Keratinocyte (primary cell): ENCODE results near the gene TRPT1. TPM values are rescaled to one million over a fixed set of nuclear protein-coding genes. Genes with fewer than 3 reads are reported as not detected.

Source experiments
- DNase-seq: peaks from one replicate; pipeline ENCODE4 v3.0.0-alpha.2; 2011; ENCODE audit warnings: low read depth, missing footprints, low spot score
- FAIRE-seq: peaks from 2 replicates; lab custom pipeline; 2011; peaks lifted over from hg19 to GRCh38; lab: Jason Lieb, UNC
- H2AFZ ChIP-seq: 2 replicates; pipeline ENCODE4 v1.6.0; 2012; ENCODE audit warnings: low read length, control low read depth, inconsistent platforms; ENCODE audit not compliant: control insufficient read depth
- H3K27ac ChIP-seq: 2 replicates; pipeline ENCODE4 v1.5.1; 2011; ENCODE audit warnings: low read length; ENCODE audit not compliant: control insufficient read depth, insufficient read depth
- H3K27me3 ChIP-seq: 3 replicates; pipeline ENCODE4 v1.6.0; 2011; ENCODE audit warnings: low read length; ENCODE audit not compliant: control insufficient read depth, insufficient read depth; ENCODE audit errors: extremely low read depth
- H3K36me3 ChIP-seq, 2 experiments: 2 replicates in 1 of 2; 3 replicates in 1 of 2; pipeline ENCODE4 v1.5.1; 2011; ENCODE audit warnings: low read length in 2 of 2, mild to moderate bottlenecking in 1 of 2; ENCODE audit not compliant: control insufficient read depth in 2 of 2, insufficient read depth in 2 of 2; ENCODE audit errors: extremely low read depth in 1 of 2
- H3K4me1 ChIP-seq: 3 replicates; pipeline ENCODE4 v1.5.1; 2011; ENCODE audit warnings: low read length; ENCODE audit not compliant: control insufficient read depth, insufficient read depth; ENCODE audit errors: extremely low read depth
- H3K4me2 ChIP-seq: 3 replicates; pipeline ENCODE4 v1.6.0; 2011; ENCODE audit warnings: low read depth, low read length; ENCODE audit not compliant: control insufficient read depth, insufficient read depth; ENCODE audit errors: extremely low read depth
- H3K4me3 ChIP-seq, 3 experiments: fragments of 200-600 bp in 1 of 3; sonication (generic) in 1 of 3; 2 replicates in 2 of 3; 3 replicates in 1 of 3; pipeline ENCODE4 v1.5.1; 2011 to 2016; ENCODE audit warnings: low read length in 3 of 3, mild to moderate bottlenecking in 3 of 3, control low read depth in 2 of 3, inconsistent platforms in 1 of 3, low read depth in 1 of 3, mixed read lengths in 1 of 3, mixed run types in 1 of 3, moderate library complexity in 1 of 3; ENCODE audit not compliant: control insufficient read depth in 2 of 3, insufficient read depth in 2 of 3; ENCODE audit errors: extremely low read depth in 1 of 3
- H3K79me2 ChIP-seq: 2 replicates; pipeline ENCODE4 v1.6.0; 2012; ENCODE audit warnings: low read length; ENCODE audit not compliant: control insufficient read depth, insufficient read depth
- H3K9ac ChIP-seq: 3 replicates; pipeline ENCODE4 v1.6.0; 2011; ENCODE audit warnings: low read length; ENCODE audit not compliant: control insufficient read depth, insufficient read depth; ENCODE audit errors: extremely low read depth
- H3K9me1 ChIP-seq: 3 replicates; pipeline ENCODE4 v1.6.0; 2011; ENCODE audit warnings: low read length; ENCODE audit not compliant: control insufficient read depth, insufficient read depth; ENCODE audit errors: extremely low read depth
- H3K9me3 ChIP-seq: 2 replicates; pipeline ENCODE4 v1.5.1; 2012; ENCODE audit warnings: low read depth, low read length; ENCODE audit not compliant: control insufficient read depth
- H4K20me1 ChIP-seq: 3 replicates; pipeline ENCODE4 v1.6.0; 2011; ENCODE audit warnings: low read length; ENCODE audit not compliant: control insufficient read depth, insufficient read depth; ENCODE audit errors: extremely low read depth
- EZH2 ChIP-seq: IDR thresholded peaks from one replicate; pipeline ENCODE4 v1.6.1; 2012; ENCODE audit warnings: inconsistent platforms, mild to moderate bottlenecking, low read length, moderate library complexity
- dilution Hi-C: fragments of 300-500 bp; cut with MboI; formaldehyde crosslinking; loops from one replicate; pipeline ENCODE4 v1.7.0; 2020; ENCODE audit warnings: low sequenced_read_pairs; ENCODE audit not compliant: extremely low pct_ligation_motif_present
- polyA plus RNA-seq, 5 experiments: library from polyadenylated mRNA; depleted of rRNA in 3 of 5; stranded (reverse) in 3 of 5; stranded (forward) in 1 of 5; unstranded in 1 of 5; fragments of >200 nt; gene quantifications; 1 replicate in 1 of 5; 2 replicates in 3 of 5; 3 replicates in 1 of 5; pipeline versions ENCODE4 v1.2.1 to v1.2.3, GENCODE V29; 2011 to 2012; ENCODE audit warnings: missing spikeins in 2 of 5, low read depth in 1 of 5, low replicate concordance in 1 of 5
- TF ChIP-seq, protein P1 (sequence below), 3 experiments: IDR thresholded peaks in 1 of 3; conservative IDR thresholded peaks in 1 of 3; optimal IDR thresholded peaks in 1 of 3; 2 replicates in 2 of 3; 3 replicates in 1 of 3; pipeline versions ENCODE3 to v1.5.1; 2011; ENCODE audit warnings: low read length in 3 of 3, mild to moderate bottlenecking in 3 of 3, moderate library complexity in 2 of 3, control low read depth in 1 of 3, inconsistent platforms in 1 of 3; ENCODE audit not compliant: insufficient read depth in 2 of 3; ENCODE audit errors: extremely low read depth in 1 of 3

TRPT1 gene
- polyA plus RNA-seq, 1 donor (not counting 4 experiments of a cell fraction or from before 2014, with no cell fraction given): 15.5 TPM

DNA sequence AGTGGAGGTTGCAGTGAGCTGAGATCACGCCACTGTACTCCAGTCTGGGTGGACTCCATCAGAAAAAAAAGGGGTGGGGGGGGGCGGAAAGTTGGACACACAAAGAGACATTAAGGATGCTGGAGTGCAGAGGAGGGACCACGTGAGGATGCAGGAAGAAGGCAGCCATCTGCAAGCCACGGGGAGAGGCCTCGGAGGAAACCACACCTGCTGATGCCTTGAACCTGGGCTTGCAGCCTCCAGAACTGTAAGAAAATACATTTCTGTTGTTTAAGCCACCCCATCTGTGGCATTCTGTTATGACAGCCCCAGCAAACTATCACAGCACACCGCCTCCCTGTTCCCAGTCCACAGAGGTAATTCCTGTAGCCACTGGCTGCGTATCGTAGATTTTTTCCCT, 49.2 kb downstream of the TRPT1 start:
- FAIRE-seq: no peak
- TF ChIP-seq EZH2: no peak
- TF ChIP-seq, protein P1, sequence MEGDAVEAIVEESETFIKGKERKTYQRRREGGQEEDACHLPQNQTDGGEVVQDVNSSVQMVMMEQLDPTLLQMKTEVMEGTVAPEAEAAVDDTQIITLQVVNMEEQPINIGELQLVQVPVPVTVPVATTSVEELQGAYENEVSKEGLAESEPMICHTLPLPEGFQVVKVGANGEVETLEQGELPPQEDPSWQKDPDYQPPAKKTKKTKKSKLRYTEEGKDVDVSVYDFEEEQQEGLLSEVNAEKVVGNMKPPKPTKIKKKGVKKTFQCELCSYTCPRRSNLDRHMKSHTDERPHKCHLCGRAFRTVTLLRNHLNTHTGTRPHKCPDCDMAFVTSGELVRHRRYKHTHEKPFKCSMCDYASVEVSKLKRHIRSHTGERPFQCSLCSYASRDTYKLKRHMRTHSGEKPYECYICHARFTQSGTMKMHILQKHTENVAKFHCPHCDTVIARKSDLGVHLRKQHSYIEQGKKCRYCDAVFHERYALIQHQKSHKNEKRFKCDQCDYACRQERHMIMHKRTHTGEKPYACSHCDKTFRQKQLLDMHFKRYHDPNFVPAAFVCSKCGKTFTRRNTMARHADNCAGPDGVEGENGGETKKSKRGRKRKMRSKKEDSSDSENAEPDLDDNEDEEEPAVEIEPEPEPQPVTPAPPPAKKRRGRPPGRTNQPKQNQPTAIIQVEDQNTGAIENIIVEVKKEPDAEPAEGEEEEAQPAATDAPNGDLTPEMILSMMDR (optimal IDR thresholded peaks at IDR 0.05 in 1 of 3, IDR thresholded peaks at IDR 0.05 in 1 of 3, conservative IDR thresholded peaks at IDR 0.05 in 1 of 3; ENCODE audit: extremely low read depth in 1 of 3, insufficient read depth in 2 of 3, low read length in 3 of 3): no peak

More for the DNA sequence above, 49.2 kb downstream of the TRPT1 start:
- Histone ChIP-seq H3K27ac (no peak overlapping the region), H3K4me2 (no peak overlapping the region), H4K20me1 (no peaks in the 10 kb centered on the region), H3K9me3 (no peaks in the 10 kb centered on the region), H3K27me3 (no peaks in the 10 kb centered on the region), H3K79me2 (no peaks in the 10 kb centered on the region), H3K4me1 (peaks cover 7% of the 10 kb centered on the region), H3K9me1 (no peaks in the 10 kb centered on the region), H3K36me3 (no peaks in the 10 kb centered on the region), H3K9ac (no peak overlapping the region), H3K4me3 (no peak overlapping the region), H2AFZ (no peak overlapping the region)
- DNase-seq: no peak
- dilution Hi-C loops: no loop called here

Other genes with a start within 250 kb of the TRPT1 start
- 106 to 201 TPM (median 143 TPM) in 3 replicates for gene OTUB1, start 239.7 kb downstream of the TRPT1 start, polyA plus RNA-seq
- gene FLRT1, start 190.3 kb downstream of the TRPT1 start, polyA plus RNA-seq: not detected in 3 replicates
- gene MACROD1, start 60.1 kb downstream of the TRPT1 start, polyA plus RNA-seq: 2.7 to 6.7 TPM (median 4.6 TPM) in 3 replicates
- 157 to 215 TPM (median 206 TPM) in 3 replicates for gene STIP1, start 40.0 kb downstream of the TRPT1 start, polyA plus RNA-seq
- gene FERMT3, start 19.5 kb downstream of the TRPT1 start, polyA plus RNA-seq: 0.26 to 1.9 TPM (median 0.98 TPM) in 3 replicates
- 22.6 to 55.6 TPM (median 31.1 TPM) in 3 replicates for gene NUDT22, start 88 bp upstream of the TRPT1 start, polyA plus RNA-seq
- gene DNAJC4, start 4.4 kb upstream of the TRPT1 start, polyA plus RNA-seq: 10.1 to 24.7 TPM (median 12.2 TPM) in 3 replicates
- gene VEGFB, start 8.4 kb upstream of the TRPT1 start, polyA plus RNA-seq: 9.7 to 23.3 TPM (median 10.0 TPM) in 3 replicates
- 40.3 to 57.7 TPM (median 51.9 TPM) in 3 replicates for gene FKBP2, start 14.9 kb upstream of the TRPT1 start, polyA plus RNA-seq
- gene PPP1R14B, start 20.8 kb upstream of the TRPT1 start, polyA plus RNA-seq: 182 to 254 TPM (median 208 TPM) in 3 replicates
- gene PLCB3, start 25.3 kb upstream of the TRPT1 start, polyA plus RNA-seq: 32.5 to 46.9 TPM (median 42.0 TPM) in 3 replicates
- gene BAD, start 58.5 kb upstream of the TRPT1 start, polyA plus RNA-seq: 58.3 to 86.9 TPM (median 61.2 TPM) in 3 replicates
- gene GPR137, start 59.7 kb upstream of the TRPT1 start, polyA plus RNA-seq: 6.6 to 11.7 TPM (median 9.8 TPM) in 3 replicates
- not detected in 3 replicates for gene KCNK4, start 65.1 kb upstream of the TRPT1 start, polyA plus RNA-seq
- gene CATSPERZ, start 74.2 kb upstream of the TRPT1 start, polyA plus RNA-seq: 0.17 to 0.29 TPM (median 0.19 TPM) in 3 replicates
- 20.8 to 33.9 TPM (median 25.9 TPM) in 3 replicates for gene ESRRA, start 79.3 kb upstream of the TRPT1 start, polyA plus RNA-seq
- 238 to 408 TPM (median 297 TPM) in 3 replicates for gene TRMT112, start 91.4 kb upstream of the TRPT1 start, polyA plus RNA-seq
- 590 to 817 TPM (median 591 TPM) in 3 replicates for gene PRDX5, start 91.9 kb upstream of the TRPT1 start, polyA plus RNA-seq
- 2.9 to 5.3 TPM (median 3.7 TPM) in 3 replicates for gene CCDC88B, start 114.0 kb upstream of the TRPT1 start, polyA plus RNA-seq
- 46.5 to 62.7 TPM (median 52.4 TPM) in 3 replicates for gene RPS6KA4, start 133.0 kb upstream of the TRPT1 start, polyA plus RNA-seq